PFSK-1 (cell line): ENCODE measurements around the gene SV2C.

Experiments used
- FOXP2 ChIP-seq: optimal IDR thresholded peaks from 2 replicates; pipeline ENCODE3; 2011; ENCODE audit warnings: borderline replicate concordance, control low read depth, inconsistent platforms; ENCODE audit not compliant: insufficient read depth; ENCODE audit errors: extremely low read length, extremely low read depth
- POLR2AphosphoS5 ChIP-seq: IDR thresholded peaks from 2 replicates; pipeline ENCODE4 v1.6.1; 2012; ENCODE audit warnings: low read depth, mild to moderate bottlenecking, control low read depth, low read length, moderate library complexity
- REST ChIP-seq, 2 experiments: IDR thresholded peaks; 2 replicates each; pipeline versions ENCODE4 v1.6.1 to v1.8.0; 2011 to 2012; ENCODE audit warnings: low read depth in 2 of 2, low read length in 2 of 2, control low read depth in 1 of 2, inconsistent platforms in 1 of 2, mild to moderate bottlenecking in 1 of 2, moderate library complexity in 1 of 2; ENCODE audit not compliant: insufficient read depth in 1 of 2
- SIN3A ChIP-seq: IDR thresholded peaks from 2 replicates; pipeline ENCODE4 v1.6.1; 2012; ENCODE audit warnings: mild to moderate bottlenecking, low read length, moderate library complexity, borderline replicate concordance; ENCODE audit not compliant: insufficient read depth
- TAF1 ChIP-seq: IDR thresholded peaks from 2 replicates; pipeline ENCODE4 v1.6.1; 2012; ENCODE audit warnings: low read length, control low read depth, borderline replicate concordance; ENCODE audit not compliant: insufficient read depth

Gene SV2C

DNA sequence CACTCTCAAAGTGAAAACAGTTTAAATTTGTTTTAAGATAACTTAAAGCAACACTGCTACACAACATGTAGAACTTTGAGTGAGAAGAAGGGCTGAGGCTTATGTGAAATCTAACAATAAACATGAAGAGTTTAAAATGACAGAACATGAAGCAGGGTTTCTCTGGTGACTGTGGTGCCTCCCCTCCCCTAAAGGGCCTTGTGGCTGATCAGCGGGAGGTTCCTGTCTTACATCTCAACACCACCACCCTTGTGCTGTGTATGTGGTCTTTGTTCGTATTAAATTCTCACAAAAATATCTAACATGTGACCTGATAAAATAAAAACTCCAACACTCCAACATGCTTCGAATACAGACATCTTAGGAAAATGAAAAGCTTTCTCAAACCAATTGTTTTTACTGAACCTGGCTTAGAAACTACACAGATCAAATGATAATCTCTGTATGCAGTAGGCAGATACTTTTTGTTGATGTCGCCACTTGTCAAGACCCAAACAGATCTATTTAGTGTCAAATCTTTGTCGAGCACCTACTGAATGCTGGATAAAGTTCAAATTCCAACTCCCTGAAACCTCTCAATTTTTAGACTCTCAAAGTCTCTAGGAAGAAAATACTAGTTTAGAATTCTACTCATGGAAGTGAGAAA, 310.0 kb downstream of the SV2C start:
- no peak for TF ChIP-seq POLR2AphosphoS5
- TF ChIP-seq TAF1, result no peak
- TF ChIP-seq REST (IDR thresholded peaks at IDR 0.05; ENCODE audit: insufficient read depth in 1 of 2, low read depth in 2 of 2, low read length in 2 of 2), result no peak
- TF ChIP-seq SIN3A, result no peak

DNA sequence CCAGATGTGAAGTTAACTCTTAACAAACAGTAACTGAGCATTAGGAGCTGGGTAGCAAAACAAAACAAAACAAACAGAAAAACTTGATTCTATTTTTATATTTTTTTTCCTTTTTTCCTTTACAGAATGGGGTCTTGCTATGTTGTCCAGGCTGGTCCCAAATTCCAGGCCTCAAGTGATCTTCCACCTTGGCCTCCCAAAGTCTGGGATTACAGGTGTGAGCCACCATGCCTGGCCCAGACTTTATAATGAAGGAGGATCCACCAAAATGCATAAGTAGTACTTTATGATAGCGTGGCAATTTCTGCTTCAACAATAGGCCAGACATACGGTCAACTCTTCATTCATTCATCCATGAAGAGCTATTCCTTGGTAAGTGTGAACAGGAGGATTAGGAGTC, 314.0 kb downstream of the SV2C start:
- TF ChIP-seq SIN3A, result no peak
- no peak for TF ChIP-seq FOXP2
- TF ChIP-seq TAF1, result no peak
- no peak for TF ChIP-seq REST (IDR thresholded peaks at IDR 0.05; ENCODE audit: insufficient read depth in 1 of 2, low read depth in 2 of 2, low read length in 2 of 2)

DNA sequence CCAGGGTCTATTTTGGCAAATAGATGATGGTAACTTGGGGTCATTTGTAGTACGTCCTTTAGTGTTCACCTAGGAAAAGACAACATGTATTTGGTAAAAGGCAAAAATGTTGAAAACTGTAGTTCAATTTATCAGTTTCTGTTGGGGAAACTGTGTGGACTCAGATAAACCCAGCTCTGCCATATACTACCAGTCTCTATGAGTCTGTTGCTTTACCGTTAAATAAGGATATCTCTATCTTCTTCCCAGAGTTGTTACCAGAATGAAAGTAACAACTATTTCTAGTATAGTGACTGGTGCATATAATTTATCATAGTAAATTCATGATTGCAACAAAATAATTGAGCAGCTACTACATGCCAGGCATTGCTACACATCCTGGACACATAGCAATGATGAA, 316.1 kb downstream of the SV2C start:
- no peak for TF ChIP-seq SIN3A

DNA sequence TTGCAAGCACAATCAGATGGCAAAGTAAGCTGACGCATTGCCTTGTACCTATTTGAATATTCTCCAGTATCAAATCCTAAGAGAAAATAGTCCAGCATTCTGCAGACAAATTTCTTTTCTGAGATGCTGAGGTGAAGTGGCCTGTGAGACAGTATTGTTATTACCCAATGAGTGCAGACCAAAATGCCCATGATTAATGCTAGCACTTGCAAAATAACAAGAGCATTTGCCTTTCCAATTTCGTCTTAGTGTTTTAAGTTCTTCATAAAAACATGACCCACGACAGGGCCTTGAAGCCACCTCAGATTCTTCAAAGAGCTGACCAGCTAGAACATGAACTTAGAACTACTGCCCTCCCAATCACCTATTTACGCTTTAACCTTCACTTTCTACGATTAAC, 317.3 kb downstream of the SV2C start:
- TF ChIP-seq TAF1 (no peak), SIN3A (no peak), POLR2AphosphoS5 (no peak)

DNA sequence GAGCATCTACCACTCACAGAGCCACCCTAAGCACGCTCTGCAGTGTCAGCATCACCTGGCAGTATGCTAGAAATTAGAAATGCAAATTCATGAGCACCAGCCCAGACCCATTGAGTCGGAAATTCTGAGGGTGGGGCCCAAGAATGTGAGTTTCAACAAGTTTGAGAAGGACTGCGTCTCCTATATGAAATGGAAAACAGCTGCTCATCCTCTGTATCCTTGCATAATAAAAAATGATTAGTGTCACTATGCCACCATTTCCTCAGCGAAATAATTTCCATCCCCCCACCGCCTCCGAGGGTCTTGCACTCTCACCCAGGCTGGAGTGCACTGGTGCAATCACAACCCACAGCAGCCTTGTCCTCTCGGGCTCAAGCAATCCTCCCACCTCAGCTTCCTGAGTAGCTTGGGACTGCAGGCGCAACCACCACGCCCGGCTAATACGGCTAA, 318.6 kb downstream of the SV2C start:
- TF ChIP-seq FOXP2 (no peak), TAF1 (no peak), REST (IDR thresholded peaks at IDR 0.05; ENCODE audit: insufficient read depth in 1 of 2, low read depth in 2 of 2, low read length in 2 of 2) (no peak), POLR2AphosphoS5 (no peak), SIN3A (no peak)

DNA sequence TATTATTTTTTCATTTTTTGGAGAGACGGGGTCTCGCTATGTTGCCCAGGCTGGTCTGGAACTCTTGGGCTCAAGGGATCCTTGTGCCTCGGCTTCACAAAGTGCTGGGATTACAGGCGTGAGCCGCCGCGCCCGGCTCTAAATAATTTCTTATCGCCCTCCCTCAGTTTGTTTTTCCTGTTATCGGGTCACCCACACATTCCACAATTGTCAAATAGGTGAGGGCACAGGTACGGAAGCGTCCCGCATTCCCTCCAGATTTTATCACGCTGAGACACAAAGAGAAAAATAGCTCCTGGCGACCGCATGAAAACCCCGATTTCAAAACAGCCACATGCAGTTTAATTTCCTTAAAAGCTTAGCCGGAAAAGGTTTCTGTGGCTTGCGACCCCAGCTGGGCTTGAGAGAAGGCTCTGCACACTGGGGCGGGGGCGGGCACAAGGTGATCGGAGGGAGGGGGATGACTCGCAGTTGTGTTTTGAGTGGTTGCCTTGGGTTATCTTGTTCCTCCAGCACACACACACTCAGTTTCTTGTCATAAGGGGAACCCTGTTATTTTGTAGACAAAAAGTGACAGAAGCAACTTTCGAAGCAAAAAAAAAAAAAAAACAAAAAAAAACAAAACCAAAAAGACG, 319.2 kb downstream of the SV2C start:
- no peak for TF ChIP-seq FOXP2
- no peak for TF ChIP-seq SIN3A
